Amniotic epithelial cell (primary cell): ENCODE results near the gene EMC8.
"Not testable (repeated sequence)": the region's sequence is repeated elsewhere in the genome, so short reads cannot be mapped to it uniquely, and the experiment has no call there.

ENCODE experiments used
- DNase-seq: peaks from one replicate; pipeline ENCODE4 v3.0.0-alpha.2; 2010; ENCODE audit warnings: low read depth

EMC8 gene

GRCh38 chr16:85834741-85835140 is 35.4 kb upstream of the EMC8 start:
- DNase-seq = no peak

DNA sequence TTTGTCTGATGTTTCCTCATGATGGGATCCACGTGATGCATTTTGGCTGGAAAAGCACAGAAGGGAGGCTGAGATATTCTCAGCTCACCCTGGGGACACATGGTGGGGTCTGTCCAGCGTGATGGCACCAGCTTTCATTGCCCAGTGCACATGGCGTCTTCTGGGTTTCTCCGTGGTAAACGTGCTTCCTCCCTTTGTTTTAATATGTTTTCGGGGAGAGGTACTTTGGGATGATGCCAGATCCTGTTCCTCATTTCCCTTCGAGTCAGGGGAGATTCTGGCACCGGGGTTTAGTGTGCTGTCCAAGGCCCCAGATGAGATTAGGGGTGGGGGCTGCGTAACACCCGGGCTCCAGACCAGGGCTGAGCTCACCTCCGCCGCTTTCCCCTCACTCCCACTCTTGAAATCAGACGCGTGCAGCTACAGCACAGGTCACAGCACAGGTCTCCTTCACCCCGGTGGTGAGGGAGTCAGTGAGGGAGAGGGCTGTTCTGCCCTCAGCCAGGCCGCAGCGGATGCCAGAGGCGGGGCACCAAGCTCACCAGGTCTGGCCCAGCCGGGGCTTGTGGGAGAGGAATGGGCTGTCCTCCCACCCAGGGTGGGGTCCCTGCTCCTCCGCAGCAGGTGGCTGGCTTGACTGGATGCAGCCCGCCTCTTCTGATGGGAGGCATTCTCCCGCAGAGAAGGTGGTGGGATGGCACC is 34.0 kb upstream of the EMC8 start:
- no peak for DNase-seq

GRCh38 chr16:85832570-85833218 is 33.4 kb upstream of the EMC8 start:
- DNase-seq = no peak

DNA sequence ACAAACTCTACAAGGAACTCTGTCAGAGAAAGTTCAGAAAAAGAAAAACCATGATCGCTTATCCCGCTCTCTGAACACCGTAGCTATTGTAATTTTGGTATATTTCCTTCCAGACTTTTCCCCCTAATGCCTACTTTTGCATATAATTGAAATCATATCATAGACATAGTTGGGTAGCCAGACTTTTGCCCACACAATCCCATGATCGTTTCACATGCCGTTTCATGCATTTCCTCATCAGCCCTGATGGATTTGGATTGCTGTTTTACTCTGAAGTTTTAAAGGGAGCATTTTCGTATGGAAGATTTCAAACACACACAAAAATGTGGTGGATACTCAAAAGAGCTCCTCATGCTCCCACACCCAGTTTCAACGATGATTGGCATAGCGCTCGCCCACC is 31.5 kb upstream of the EMC8 start:
- DNase-seq = no peak

- no peak for DNase-seq
These were observed 30.6 kb upstream of the EMC8 start for GRCh38 chr16:85829751-85830445.

- DNase-seq = no peak
These were observed 29.9 kb upstream of the EMC8 start for GRCh38 chr16:85829171-85829719.

GRCh38 chr16:85828166-85828565 is 28.8 kb upstream of the EMC8 start:
- DNase-seq = no peak

DNA sequence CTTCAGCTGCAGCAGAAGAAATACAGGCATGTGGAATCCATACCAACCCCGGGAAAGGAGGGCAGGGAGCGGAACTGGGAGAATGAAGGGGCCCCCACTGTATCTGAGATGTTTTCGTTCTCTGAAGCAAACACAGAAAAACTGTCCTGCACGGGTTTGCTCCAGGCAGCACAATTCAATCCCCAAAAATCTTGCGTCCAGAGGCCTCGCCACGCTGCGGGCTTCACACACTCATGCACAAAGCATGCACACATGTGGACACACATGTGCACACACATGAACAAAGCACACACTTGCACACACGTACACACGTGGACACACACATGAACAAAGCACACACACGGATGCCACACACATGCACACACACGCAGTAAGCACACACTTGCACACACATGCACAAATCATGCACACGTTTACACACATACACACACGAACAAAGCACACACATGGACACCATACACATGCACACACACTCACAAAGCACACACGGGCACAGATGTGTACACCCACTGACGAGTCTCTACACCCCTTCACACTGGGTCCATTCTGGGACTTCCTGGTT is 27.4 kb upstream of the EMC8 start:
- no peak for DNase-seq

DNA sequence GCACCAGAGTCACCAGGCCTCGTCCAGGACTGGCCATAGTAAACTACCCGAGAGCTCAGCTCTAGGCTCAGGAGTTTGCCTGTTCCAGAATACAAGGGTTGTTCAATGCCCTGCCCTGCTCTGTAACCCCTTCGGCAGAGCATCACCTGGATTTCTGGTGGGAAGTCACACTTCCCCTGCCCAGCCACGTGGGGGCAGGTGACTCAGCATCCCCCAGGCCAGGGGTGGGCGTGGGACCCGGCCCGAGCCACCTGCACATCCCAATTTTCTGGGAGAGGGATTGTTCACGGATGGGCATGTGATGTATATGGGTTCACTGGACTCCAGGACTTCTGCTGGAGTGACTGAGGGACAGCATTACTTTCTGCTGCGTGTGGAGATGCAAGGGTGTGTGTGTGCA is 26.0 kb upstream of the EMC8 start:
- no peak for DNase-seq

DNA sequence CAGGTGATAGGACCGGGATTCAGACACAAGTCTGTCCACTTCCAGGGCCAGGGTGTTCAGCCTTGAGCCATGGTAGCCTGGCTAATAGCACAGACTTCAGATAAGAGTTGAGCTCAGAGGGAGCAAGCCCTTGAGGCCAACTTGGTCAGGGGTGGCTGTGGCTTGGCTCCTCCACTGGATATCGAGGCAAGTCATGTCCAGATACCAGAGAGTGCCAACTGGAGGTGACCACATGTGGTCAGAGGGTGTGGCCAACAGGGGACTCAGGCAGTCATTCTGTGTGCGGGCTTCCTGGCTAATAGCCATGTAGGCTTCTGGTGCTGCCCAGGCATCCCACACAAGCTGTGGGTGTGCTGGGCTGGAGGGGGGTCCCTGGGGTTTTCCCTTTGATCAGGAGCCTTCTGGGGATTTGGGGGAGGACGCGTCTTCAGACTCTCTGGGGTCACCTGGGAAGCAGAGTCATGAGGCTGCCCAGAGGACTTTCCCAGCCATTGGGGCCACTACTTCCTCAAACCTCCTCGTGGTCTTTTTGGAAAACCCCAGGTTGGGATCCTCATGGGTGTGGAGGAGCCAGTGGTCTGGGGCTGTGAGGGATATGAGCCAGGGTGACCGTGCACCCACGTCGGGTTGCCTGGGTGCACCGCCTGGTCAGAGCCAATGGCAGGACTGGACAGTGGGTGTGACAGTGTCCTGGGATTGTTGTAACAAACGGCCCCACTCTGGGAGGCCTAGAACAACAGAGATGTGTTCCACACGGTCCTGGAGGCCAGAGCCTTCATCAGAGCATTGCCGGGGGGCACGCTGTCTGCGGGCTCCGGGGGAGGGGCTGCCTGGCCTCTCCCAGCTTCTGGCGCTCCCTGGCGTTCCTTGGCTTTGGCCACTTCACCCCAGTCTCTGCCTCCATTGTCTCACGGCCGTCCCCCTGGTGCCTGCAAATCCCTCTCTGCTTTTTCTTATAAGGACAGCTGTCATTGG is 25.1 kb upstream of the EMC8 start:
- DNase-seq = no peak

DNA sequence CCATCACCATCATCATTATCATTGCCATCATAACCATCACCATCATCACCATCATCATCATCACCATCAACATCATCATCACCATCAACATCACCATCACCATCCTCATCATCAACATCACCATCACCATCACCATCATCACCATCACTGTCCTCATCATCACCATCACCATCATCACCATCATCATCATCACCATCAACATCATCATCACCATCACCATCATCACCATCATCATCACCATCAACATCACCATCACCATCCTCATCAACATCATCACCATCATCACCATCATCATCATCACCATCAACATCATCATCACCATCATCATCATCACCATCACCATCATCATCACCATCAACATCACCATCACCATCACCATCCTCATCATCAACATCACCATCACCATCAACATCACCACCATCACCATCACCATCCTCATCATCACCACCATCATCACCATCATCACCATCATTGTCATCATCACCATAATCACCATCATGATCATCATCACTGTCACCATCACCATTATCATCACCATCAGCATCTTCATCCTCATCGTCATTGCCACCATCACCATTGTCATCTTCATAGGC is 24.1 kb upstream of the EMC8 start:
- DNase-seq = no peak

GRCh38 chr16:85822145-85822544 is 22.8 kb upstream of the EMC8 start:
- no peak for DNase-seq

GRCh38 chr16:85821390-85822135 is 22.2 kb upstream of the EMC8 start:
- DNase-seq = peak; percentile 67

DNA sequence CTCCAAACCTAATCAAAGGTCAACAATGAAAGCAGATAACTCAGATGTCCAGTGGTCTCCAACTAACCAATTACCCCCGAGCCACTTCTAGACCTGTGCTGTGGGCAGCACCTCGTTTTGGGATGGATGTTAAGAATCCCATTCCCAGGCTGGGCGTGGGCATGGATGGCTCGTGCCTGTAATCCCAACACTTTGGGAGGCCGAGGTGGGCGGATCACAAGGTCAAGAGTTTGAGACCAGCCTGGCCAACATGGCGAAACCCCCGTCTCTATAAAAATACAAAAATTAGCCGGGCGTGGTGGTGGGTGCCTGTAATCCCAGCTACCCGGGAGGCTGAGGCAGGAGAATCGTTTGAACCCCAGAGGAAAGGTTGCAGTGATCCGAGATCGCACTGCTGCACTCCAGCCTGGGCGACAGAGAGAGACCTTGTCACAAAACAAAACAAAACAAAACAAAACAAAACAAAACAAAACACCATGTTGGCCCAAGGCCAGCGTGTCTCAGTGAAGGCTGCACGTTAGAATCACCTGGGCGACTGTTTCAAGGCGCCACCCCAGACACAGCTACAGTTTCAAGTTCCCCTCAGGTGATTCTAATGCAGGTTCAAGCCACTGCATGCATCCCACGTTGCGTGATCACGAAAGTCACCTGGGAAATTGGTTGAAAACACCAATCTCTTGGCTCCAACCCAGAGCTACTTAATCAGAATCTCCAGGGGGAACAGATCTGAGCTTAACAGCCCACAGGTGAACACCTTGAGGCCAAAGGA is 21.4 kb upstream of the EMC8 start:
- no peak for DNase-seq

DNA sequence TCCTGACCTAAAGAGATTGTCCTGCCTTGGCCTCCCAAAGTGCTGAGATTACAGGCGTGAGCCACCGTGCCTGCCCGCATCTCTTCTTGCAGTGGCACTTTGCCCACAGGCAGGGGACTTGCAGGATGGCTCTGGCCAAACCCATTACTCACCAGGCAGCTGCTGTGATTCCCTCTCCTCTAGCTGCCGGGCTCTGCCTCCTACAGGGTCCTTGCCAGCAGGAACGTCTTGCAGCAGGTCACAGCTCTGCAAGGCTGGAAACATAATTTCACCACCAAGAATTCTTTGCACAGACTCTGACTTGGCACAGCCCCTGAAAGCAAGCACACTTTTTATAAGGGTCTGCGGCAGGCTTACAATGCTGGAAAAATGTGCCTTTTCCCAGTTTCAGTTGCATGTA is 20.4 kb upstream of the EMC8 start:
- no peak for DNase-seq

DNA sequence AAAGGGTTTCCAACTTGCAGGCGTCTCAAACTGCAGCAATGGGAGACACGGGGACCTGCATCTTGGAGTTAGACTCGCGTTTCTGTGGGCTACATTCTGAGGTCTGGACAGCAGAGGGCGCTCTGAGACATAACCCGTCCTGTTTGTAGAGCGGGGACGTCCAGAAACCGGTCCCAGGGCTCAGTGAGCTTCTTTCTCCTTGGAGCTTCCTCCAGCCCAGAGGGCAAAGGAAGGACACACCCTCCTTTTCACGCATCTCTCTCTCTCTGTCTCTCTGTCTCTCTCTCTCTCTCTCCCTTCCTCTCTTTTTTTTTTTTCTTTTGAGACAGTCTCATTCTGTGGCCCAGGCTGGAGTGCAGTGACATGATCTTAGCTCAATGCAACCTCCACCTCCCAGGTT is 19.9 kb upstream of the EMC8 start:
- peak; percentile 67 for DNase-seq

GRCh38 chr16:85817195-85817594 is 17.9 kb upstream of the EMC8 start:
- not testable (repeated sequence) for DNase-seq

DNA sequence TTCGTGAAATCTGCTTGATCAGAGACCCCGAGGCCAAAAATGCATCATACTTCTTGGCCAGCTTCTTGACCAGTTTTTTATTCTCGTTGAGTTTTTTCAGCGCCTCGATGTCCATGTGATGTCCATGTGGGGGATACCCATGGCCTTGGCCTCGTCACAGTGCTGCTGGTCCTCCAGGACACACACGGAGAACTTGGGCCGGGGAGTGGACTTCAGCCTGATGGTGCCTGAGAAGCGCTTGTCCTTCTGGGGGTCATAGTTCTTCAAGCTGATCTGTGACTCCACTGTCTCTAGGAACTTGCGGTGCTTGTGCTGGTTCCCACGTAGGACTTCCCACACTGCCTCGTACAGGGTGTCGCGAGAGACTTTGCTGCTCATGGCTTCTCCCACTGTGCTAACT is 16.8 kb upstream of the EMC8 start:
- DNase-seq = no peak

- DNase-seq = no peak
These were observed 13.7 kb upstream of the EMC8 start for GRCh38 chr16:85812811-85813700.
